ENCODE results near the gene TSHZ2. TPM values are rescaled to one million over a fixed set of nuclear protein-coding genes. Genes with fewer than 3 reads are reported as not detected.

TSHZ2 gene
- total and polyA plus RNA-seq, 2 donors (not counting 1 experiment from before 2014, with no cell fraction given) = 1.00 to 5.7 TPM

DNA sequence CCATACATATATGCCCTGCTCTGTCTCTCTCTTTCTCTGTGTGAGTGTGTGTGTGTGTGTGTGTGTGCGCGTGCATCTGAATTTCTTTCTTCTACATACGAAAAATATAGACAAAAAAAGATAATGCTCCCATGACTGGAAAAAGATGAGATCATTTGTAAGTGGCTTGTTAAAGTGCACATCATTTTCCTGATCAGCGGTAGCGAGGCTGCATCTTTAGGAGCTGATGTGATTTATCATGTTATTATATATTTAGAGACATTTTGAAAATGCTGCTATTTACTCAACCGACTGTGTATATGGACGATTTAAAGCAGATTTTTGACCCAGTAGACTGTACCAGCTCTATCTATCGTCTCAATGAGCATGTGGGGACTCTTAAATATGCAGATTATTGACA lies 265.3 kb downstream of the TSHZ2 start:
- H3K27me3 Mint-ChIP-seq = peaks cover 15% of the 10 kb centered on the region
- no peaks in the 10 kb centered on the region for H3K9me3 ChIP-seq (ENCODE audit: control extremely low read depth in 1 of 3, control insufficient read depth in 2 of 3, insufficient read depth in 1 of 3, low read length in 2 of 3)
- H3K9me3 Mint-ChIP-seq (ENCODE audit: insufficient read depth) = peaks cover 7% of the 10 kb centered on the region
- no peaks in the 10 kb centered on the region for H4K20me1 ChIP-seq (ENCODE audit: control insufficient read depth, insufficient read depth, low read length, poor library complexity, severe bottlenecking)
- no peak overlapping the region for H3K9ac ChIP-seq (ENCODE audit: low read length)
- ChIA-PET POLR2A (no interaction called here), CTCF (no interaction called here)
- no peaks in the 10 kb centered on the region for H3K79me2 ChIP-seq (ENCODE audit: control insufficient read depth, insufficient read depth, low read length)
- ATAC-seq (ENCODE audit: low read depth) (no peak), DNase-seq (no peak)
- no peak overlapping the region for H3K27ac ChIP-seq (ENCODE audit: low read length in 2 of 2)
- no peak for TF ChIP-seq EZH2 (IDR thresholded peaks at IDR 0.05; ENCODE audit: borderline replicate concordance, insufficient read depth, low read depth, low read length, poor library complexity, severe bottlenecking)
- TF ChIP-seq, protein P1, sequence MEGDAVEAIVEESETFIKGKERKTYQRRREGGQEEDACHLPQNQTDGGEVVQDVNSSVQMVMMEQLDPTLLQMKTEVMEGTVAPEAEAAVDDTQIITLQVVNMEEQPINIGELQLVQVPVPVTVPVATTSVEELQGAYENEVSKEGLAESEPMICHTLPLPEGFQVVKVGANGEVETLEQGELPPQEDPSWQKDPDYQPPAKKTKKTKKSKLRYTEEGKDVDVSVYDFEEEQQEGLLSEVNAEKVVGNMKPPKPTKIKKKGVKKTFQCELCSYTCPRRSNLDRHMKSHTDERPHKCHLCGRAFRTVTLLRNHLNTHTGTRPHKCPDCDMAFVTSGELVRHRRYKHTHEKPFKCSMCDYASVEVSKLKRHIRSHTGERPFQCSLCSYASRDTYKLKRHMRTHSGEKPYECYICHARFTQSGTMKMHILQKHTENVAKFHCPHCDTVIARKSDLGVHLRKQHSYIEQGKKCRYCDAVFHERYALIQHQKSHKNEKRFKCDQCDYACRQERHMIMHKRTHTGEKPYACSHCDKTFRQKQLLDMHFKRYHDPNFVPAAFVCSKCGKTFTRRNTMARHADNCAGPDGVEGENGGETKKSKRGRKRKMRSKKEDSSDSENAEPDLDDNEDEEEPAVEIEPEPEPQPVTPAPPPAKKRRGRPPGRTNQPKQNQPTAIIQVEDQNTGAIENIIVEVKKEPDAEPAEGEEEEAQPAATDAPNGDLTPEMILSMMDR (IDR thresholded peaks at IDR 0.05) = no peak
- no peak overlapping the region for H3K4me3 ChIP-seq (ENCODE audit: control extremely low read depth in 1 of 5, extremely low read depth in 1 of 5, insufficient read depth in 1 of 5, low read depth in 2 of 5, low read length in 4 of 5)
- H3K36me3 ChIP-seq (replicated peaks in 1 of 2; ENCODE audit: control extremely low read depth in 1 of 2, control insufficient read depth in 1 of 2, extremely low read depth in 1 of 2, insufficient read depth in 2 of 2, low read length in 1 of 2) = no peaks in the 10 kb centered on the region
- intact Hi-C loops (cut with micrococcal nuclease) = no loop called here
- no peaks in the 10 kb centered on the region for H3K4me1 ChIP-seq (ENCODE audit: control insufficient read depth in 2 of 2, insufficient read depth in 2 of 2, low read length in 2 of 2)
- 73% methylated on average over 3 of the region's 8 CpGs for WGBS (ENCODE audit: insufficient coverage)
- no peaks in the 10 kb centered on the region for H3K27me3 ChIP-seq (replicated peaks in 1 of 4; ENCODE audit: control extremely low read depth in 1 of 4, control insufficient read depth in 3 of 4, insufficient read depth in 4 of 4, low read length in 3 of 4)
- no peak overlapping the region for H2AFZ ChIP-seq (ENCODE audit: insufficient read depth, low read depth, low read length, poor library complexity, severe bottlenecking)
- no peaks in the 10 kb centered on the region for H3K4me1 Mint-ChIP-seq
- no peak overlapping the region for H3K27ac Mint-ChIP-seq
- H3K4me2 ChIP-seq (replicated peaks; ENCODE audit: low read depth, low read length, poor library complexity, severe bottlenecking) = no peak overlapping the region
- no peak overlapping the region for H3K4me3 Mint-ChIP-seq

DNA sequence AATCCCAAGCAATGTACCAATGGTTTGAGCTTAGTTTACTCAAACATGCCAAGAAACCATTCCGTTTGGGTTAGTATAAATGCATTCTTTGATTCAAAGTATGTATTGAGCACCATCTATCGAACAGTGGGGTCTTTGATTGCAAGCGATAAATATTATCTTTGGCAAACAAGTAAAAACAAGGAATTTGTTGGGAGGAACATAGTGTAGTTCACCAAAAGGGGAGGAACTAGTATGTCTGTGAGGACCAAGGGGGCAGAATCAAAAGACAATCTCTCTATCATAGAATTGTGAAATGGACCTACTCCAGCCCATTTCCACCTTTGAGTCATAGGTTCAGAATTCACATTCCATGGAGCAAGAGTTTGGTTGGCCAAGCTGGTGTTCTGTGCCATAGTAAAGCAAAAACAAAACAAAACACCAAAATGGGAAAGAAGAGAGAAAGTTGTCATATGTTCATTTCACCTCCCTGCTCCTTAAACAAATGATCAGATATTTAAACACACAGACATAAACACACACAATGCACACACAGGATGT lies 266.0 kb downstream of the TSHZ2 start:
- H3K9me3 ChIP-seq (ENCODE audit: control extremely low read depth in 1 of 3, control insufficient read depth in 2 of 3, insufficient read depth in 1 of 3, low read length in 2 of 3) = no peaks in the 10 kb centered on the region
- Mint-ChIP-seq H3K27me3 (peaks cover 12% of the 10 kb centered on the region), H3K4me3 (no peak overlapping the region), H3K4me1 (no peaks in the 10 kb centered on the region), H3K9me3 (ENCODE audit: insufficient read depth) (peaks cover 7% of the 10 kb centered on the region), H3K27ac (no peak overlapping the region)
- no peak overlapping the region for H2AFZ ChIP-seq (ENCODE audit: insufficient read depth, low read depth, low read length, poor library complexity, severe bottlenecking)
- DNase-seq (no peak), ATAC-seq (ENCODE audit: low read depth) (no peak)
- no peak overlapping the region for H3K4me3 ChIP-seq (ENCODE audit: control extremely low read depth in 1 of 5, extremely low read depth in 1 of 5, insufficient read depth in 1 of 5, low read depth in 2 of 5, low read length in 4 of 5)
- H3K27ac ChIP-seq (ENCODE audit: low read length in 2 of 2) = no peak overlapping the region
- H3K36me3 ChIP-seq (replicated peaks in 1 of 2; ENCODE audit: control extremely low read depth in 1 of 2, control insufficient read depth in 1 of 2, extremely low read depth in 1 of 2, insufficient read depth in 2 of 2, low read length in 1 of 2) = no peaks in the 10 kb centered on the region
- no peaks in the 10 kb centered on the region for H4K20me1 ChIP-seq (ENCODE audit: control insufficient read depth, insufficient read depth, low read length, poor library complexity, severe bottlenecking)
- H3K9ac ChIP-seq (ENCODE audit: low read length) = no peak overlapping the region
- H3K4me2 ChIP-seq (replicated peaks; ENCODE audit: low read depth, low read length, poor library complexity, severe bottlenecking) = no peak overlapping the region
- intact Hi-C loops (cut with micrococcal nuclease) = no loop called here
- no peaks in the 10 kb centered on the region for H3K27me3 ChIP-seq (replicated peaks in 1 of 4; ENCODE audit: control extremely low read depth in 1 of 4, control insufficient read depth in 3 of 4, insufficient read depth in 4 of 4, low read length in 3 of 4)
- TF ChIP-seq EZH2 (IDR thresholded peaks at IDR 0.05; ENCODE audit: borderline replicate concordance, insufficient read depth, low read depth, low read length, poor library complexity, severe bottlenecking) = no peak
- TF ChIP-seq, protein P1 (IDR thresholded peaks at IDR 0.05) = no peak
- 80% methylated on average over 2 of the region's 3 CpGs for WGBS (ENCODE audit: insufficient coverage)
- CTCF ChIA-PET = no interaction called here
- POLR2A ChIA-PET = no interaction called here
- no peaks in the 10 kb centered on the region for H3K79me2 ChIP-seq (ENCODE audit: control insufficient read depth, insufficient read depth, low read length)
- H3K4me1 ChIP-seq (ENCODE audit: control insufficient read depth in 2 of 2, insufficient read depth in 2 of 2, low read length in 2 of 2) = no peaks in the 10 kb centered on the region
